Sigmoid colon (tissue), 7 donors: ENCODE measurements around the gene CNDP2. TPM values are rescaled to one million over a fixed set of nuclear protein-coding genes. Genes with fewer than 3 reads are reported as not detected.
A peak's percentile ranks its signal among the peaks of the same experiment; 100 is the strongest.

ENCODE experiments used
- DNase-seq: peaks from one replicate; pipeline ENCODE4 v3.0.0-alpha.2; 2019
- H3K27ac ChIP-seq, 4 donors: fragments of 200-600 bp; sonication (generic); one replicate each; pipeline ENCODE4 v1.5.1; 2016 to 2019; ENCODE audit warnings: mild to moderate bottlenecking in 1 of 4
- H3K27me3 ChIP-seq, 3 donors: fragments of 200-600 bp; sonication (generic); one replicate each; pipeline ENCODE4 v1.5.1; 2019; ENCODE audit warnings: mild to moderate bottlenecking in 1 of 3
- H3K36me3 ChIP-seq, 4 donors: fragments of 200-600 bp; sonication (generic); one replicate each; pipeline ENCODE4 v1.5.1; 2016 to 2019
- H3K4me1 ChIP-seq, 4 donors: fragments of 200-600 bp; sonication (generic); one replicate each; pipeline ENCODE4 v1.5.1; 2017 to 2019
- H3K4me3 ChIP-seq, 4 donors: fragments of 200-600 bp; sonication (generic); one replicate each; pipeline ENCODE4 v1.5.1; 2017 to 2019; ENCODE audit warnings: mild to moderate bottlenecking in 2 of 4, moderate library complexity in 1 of 4
- H3K9me3 ChIP-seq, 4 donors: fragments of 200-600 bp in 3 of 4; sonication (generic) in 3 of 4; one replicate each; pipeline versions ENCODE4 v1.5.1 to v1.6.1; 2013 to 2019
- EP300 ChIP-seq, 4 donors: sonication (generic); formaldehyde crosslinking; IDR thresholded peaks; one replicate each; pipeline ENCODE4 v1.6.1; 2017; ENCODE audit warnings: antibody characterized with exemption in 4 of 4
- POLR2A ChIP-seq, 2 donors: fragments of 450-650 bp; IDR thresholded peaks; one replicate each; pipeline ENCODE4 v1.6.1; 2016; ENCODE audit warnings: antibody characterized with exemption in 2 of 2, mild to moderate bottlenecking in 2 of 2, moderate library complexity in 2 of 2
- POLR2AphosphoS5 ChIP-seq, 4 donors: sonication (generic); formaldehyde crosslinking; IDR thresholded peaks; one replicate each; pipeline ENCODE4 v1.6.1; 2017; ENCODE audit warnings: antibody characterized with exemption in 4 of 4
- WGBS, 2 donors: extraction: QIAGEN DNeasy Blood & Tissue Kit; methylation state at CpG; one replicate each; pipeline ENCODE4 v1.1.7; 2013; 5-methylcytosine and 5-hydroxymethylcytosine counted together
- intact Hi-C: fragments of 100-400 bp; cut with DNase I; formaldehyde crosslinking; loops from one replicate; pipeline ENCODE4 v1.15.1; 2023
- polyA plus RNA-seq, 3 donors: library from polyadenylated mRNA; stranded (reverse); fragments of 200-250 nt; gene quantifications; one replicate each; pipeline ENCODE4 v1.2.3, GENCODE V29; 2013
- total RNA-seq, 4 donors: library from RNA; depleted of rRNA; stranded (reverse); fragments of >200 nt; gene quantifications; one replicate each; pipeline ENCODE4 v1.1.0, GENCODE V29; 2016
- TF ChIP-seq, protein P1 (sequence below), 4 experiments: fragments of 450-650 bp in 3 of 4; fragments of 200-600 bp in 1 of 4; IDR thresholded peaks; one replicate each; pipeline ENCODE4 v1.5.1; 2016 to 2019; ENCODE audit warnings: antibody characterized with exemption in 4 of 4, mild to moderate bottlenecking in 3 of 4, moderate library complexity in 2 of 4
- donor health status: healthy with polysubstance abuse.
- donor health status: Bipolar disorder and iron deficiency.
- donor health status: healthy.

The CNDP2 gene
- total and polyA plus RNA-seq, 7 donors, result 29.3 to 179 (median 53.5) TPM

DNA sequence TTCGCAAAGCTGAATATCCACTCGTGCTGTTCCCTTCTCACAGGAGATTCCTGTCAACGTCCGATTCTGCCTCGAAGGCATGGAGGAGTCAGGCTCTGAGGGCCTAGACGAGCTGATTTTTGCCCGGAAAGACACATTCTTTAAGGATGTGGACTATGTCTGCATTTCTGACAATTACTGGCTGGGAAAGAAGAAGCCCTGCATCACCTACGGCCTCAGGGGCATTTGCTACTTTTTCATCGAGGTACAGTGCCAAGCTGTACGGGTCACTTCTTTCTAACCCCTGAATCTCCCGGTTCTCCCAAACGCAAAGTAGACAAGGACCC is 14.6 kb downstream of the CNDP2 start:
- Histone ChIP-seq H3K27me3 (no peaks in the 10 kb centered on the region), H3K27ac (no peak overlapping the region), H3K4me1 (no peaks in the 10 kb centered on the region), H3K4me3 (no peak overlapping the region), H3K36me3 (peaks cover under 1 to 92% (median 63%) of the 10 kb centered on the region in 4 donors), H3K9me3 (no peaks in the 10 kb centered on the region)
- TF ChIP-seq, protein P1, sequence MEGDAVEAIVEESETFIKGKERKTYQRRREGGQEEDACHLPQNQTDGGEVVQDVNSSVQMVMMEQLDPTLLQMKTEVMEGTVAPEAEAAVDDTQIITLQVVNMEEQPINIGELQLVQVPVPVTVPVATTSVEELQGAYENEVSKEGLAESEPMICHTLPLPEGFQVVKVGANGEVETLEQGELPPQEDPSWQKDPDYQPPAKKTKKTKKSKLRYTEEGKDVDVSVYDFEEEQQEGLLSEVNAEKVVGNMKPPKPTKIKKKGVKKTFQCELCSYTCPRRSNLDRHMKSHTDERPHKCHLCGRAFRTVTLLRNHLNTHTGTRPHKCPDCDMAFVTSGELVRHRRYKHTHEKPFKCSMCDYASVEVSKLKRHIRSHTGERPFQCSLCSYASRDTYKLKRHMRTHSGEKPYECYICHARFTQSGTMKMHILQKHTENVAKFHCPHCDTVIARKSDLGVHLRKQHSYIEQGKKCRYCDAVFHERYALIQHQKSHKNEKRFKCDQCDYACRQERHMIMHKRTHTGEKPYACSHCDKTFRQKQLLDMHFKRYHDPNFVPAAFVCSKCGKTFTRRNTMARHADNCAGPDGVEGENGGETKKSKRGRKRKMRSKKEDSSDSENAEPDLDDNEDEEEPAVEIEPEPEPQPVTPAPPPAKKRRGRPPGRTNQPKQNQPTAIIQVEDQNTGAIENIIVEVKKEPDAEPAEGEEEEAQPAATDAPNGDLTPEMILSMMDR (IDR thresholded peaks at IDR 0.05), result no peak
- TF ChIP-seq POLR2A (IDR thresholded peaks at IDR 0.05), result no peak
- TF ChIP-seq EP300 (IDR thresholded peaks at IDR 0.05), result no peak
- no peak for TF ChIP-seq POLR2AphosphoS5 (IDR thresholded peaks at IDR 0.05)
- intact Hi-C loops, result no loop called here
- 93 to 95% methylated on average over 12 of the region's 12 CpGs for whole genome bisulfite sequencing, 2 donors
- DNase-seq, result peak; percentile 28

DNA sequence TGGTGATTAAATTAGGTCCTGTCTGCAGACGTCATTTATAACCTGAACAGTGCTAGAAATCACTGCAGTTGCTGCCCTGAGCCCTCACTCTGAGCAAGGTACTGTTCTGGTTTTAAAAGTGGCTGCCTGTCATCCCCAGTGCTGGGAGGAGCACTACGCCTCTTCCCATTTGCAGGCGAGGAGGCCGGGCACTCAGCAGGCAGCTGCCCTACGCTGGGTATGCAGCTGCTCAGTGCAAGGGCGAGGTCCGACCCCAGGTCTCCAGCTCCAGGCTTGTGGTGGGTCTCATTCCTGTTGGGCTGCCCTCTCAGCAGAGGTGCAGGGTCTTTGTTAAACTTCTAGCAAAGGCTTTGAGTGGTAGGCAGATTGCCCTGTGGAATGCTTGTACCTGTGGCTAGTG is 15.7 kb downstream of the CNDP2 start:
- Histone ChIP-seq H3K9me3 (no peaks in the 10 kb centered on the region), H3K27ac (no peak overlapping the region), H3K27me3 (no peaks in the 10 kb centered on the region), H3K4me3 (no peak overlapping the region), H3K36me3 (peaks cover 6 to 92% (median 70%) of the 10 kb centered on the region in 4 donors), H3K4me1 (no peaks in the 10 kb centered on the region)
- peak; percentile 29 for DNase-seq
- no peak for TF ChIP-seq POLR2AphosphoS5 (IDR thresholded peaks at IDR 0.05)
- no peak for TF ChIP-seq EP300 (IDR thresholded peaks at IDR 0.05)
- TF ChIP-seq POLR2A (IDR thresholded peaks at IDR 0.05), result no peak
- TF ChIP-seq, protein P1 (IDR thresholded peaks at IDR 0.05), result no peak
- 93 to 95% methylated on average over 7 of the region's 7 CpGs for WGBS, 2 donors
- intact Hi-C loops, result no loop called here

DNA sequence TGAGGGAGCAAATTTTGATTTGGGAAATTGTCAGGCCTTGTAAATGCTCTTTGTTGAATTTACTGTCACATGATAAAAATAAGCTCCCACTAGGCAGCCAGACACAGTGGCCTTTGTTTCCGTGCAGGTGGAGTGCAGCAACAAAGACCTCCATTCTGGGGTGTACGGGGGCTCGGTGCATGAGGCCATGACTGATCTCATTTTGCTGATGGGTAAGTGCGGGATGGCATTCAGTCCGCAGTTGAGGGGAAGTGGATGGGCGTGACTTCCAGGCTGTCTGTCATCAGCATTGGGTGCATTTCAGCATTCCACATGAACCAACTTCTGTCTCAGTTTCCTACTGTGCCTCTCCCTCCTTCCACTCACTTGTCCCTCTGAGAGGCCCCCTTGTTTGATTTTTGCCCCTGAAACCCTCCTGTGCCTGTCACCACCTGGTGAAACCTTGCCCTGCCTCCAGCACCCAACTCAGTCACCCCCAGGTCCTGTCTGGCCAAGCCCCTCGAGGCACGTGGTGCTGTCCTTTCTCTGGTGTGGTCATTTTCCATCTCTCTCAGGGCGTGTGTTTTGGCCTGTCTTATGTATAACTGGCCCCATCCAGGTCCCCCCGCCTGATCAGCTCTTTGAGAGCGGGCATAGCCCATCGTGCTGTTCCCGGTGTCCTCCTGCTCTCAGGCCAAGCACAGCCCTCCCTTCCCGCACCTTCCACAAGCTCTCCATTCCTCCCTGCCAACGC is 16.3 kb downstream of the CNDP2 start:
- peaks cover 6 to 92% (median 72%) of the 10 kb centered on the region in 4 donors for H3K36me3 ChIP-seq
- 95 to 96% methylated on average over 15 of the region's 15 CpGs for WGBS, 2 donors
- H3K27ac ChIP-seq, result no peak overlapping the region
- intact Hi-C loops, result no loop called here
- H3K27me3 ChIP-seq, result no peaks in the 10 kb centered on the region
- H3K4me1 ChIP-seq, result no peaks in the 10 kb centered on the region
- H3K4me3 ChIP-seq, result no peak overlapping the region
- DNase-seq, result peak; percentile 50
- no peak for TF ChIP-seq POLR2A (IDR thresholded peaks at IDR 0.05)
- no peak for TF ChIP-seq POLR2AphosphoS5 (IDR thresholded peaks at IDR 0.05)
- TF ChIP-seq, protein P1 (IDR thresholded peaks at IDR 0.05), result no peak
- no peak for TF ChIP-seq EP300 (IDR thresholded peaks at IDR 0.05)
- no peaks in the 10 kb centered on the region for H3K9me3 ChIP-seq

DNA sequence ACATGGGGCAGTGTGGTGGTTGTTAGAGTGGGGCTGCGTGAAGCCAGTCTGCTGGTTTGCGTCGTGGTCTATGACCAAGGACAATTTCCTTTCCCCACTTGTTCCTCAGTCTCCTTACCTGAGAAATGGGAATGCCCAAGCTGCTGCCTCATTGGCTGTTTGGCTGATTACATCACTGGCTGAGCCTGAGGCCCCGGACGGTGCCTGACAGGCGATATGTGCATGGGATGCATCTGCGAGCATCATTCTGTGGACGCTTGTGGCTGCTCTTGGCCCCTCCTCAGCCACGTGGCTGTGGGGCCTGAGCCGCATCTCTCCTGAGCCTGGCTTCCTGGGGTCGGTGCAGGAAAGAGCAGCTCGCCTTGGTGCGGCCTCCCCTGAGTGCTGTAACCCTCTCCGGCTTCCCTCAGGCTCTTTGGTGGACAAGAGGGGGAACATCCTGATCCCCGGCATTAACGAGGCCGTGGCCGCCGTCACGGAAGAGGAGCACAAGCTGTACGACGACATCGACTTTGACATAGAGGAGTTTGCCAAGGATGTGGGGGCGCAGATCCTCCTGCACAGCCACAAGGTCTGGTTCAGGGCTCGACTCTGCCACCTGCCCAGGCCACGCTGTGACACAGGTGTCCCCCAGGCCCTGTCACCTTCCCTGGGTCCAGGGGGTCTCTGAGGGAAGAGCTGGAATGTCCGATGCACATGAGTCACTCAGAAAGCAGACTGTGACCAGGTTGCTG is 17.2 kb downstream of the CNDP2 start:
- H3K27ac ChIP-seq, result no peak overlapping the region
- no peak overlapping the region for H3K4me3 ChIP-seq
- 93 to 96% methylated on average over 27 of the region's 27 CpGs for WGBS, 2 donors
- no peaks in the 10 kb centered on the region for H3K9me3 ChIP-seq
- TF ChIP-seq EP300 (IDR thresholded peaks at IDR 0.05) (no peak), POLR2AphosphoS5 (IDR thresholded peaks at IDR 0.05) (no peak), POLR2A (IDR thresholded peaks at IDR 0.05) (no peak)
- no peaks in the 10 kb centered on the region for H3K27me3 ChIP-seq
- intact Hi-C loops, result no loop called here
- H3K4me1 ChIP-seq, result no peaks in the 10 kb centered on the region
- peaks cover 6 to 91% (median 68%) of the 10 kb centered on the region in 4 donors for H3K36me3 ChIP-seq
- DNase-seq, result peak; percentile 60

DNA sequence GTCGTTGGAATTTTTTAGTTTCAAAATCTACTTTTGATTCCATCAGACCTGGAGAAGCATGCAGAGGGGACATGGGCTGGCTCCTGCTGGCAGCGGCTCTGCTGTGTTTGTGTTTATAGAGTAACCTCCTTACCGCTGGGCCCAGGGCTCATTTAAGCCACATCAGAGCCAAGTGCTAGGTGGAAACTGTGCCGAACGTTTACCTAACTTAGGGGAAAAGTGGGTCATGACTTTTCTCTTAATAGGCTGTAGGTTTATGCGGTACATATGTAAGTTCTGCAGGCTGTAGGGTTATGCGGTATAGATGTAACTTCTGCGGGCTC is 17.7 kb downstream of the CNDP2 start:
- peak; percentile 29 for DNase-seq
- H3K27ac ChIP-seq, result no peak overlapping the region
- H3K9me3 ChIP-seq, result no peaks in the 10 kb centered on the region
- H3K27me3 ChIP-seq, result no peaks in the 10 kb centered on the region
- no peak for TF ChIP-seq POLR2A (IDR thresholded peaks at IDR 0.05)
- TF ChIP-seq POLR2AphosphoS5 (IDR thresholded peaks at IDR 0.05), result no peak
- TF ChIP-seq, protein P1 (IDR thresholded peaks at IDR 0.05), result no peak
- no peak for TF ChIP-seq EP300 (IDR thresholded peaks at IDR 0.05)
- WGBS, 2 donors, result 85% methylated on average over 8 of the region's 8 CpGs
- H3K4me3 ChIP-seq, result no peak overlapping the region
- H3K4me1 ChIP-seq, result no peaks in the 10 kb centered on the region
- intact Hi-C loops, result no loop called here
- peaks cover 6 to 91% (median 70%) of the 10 kb centered on the region in 4 donors for H3K36me3 ChIP-seq
